ENCODE measurements around the gene LST1. TPM values are rescaled to one million over a fixed set of nuclear protein-coding genes. Genes with fewer than 3 reads are reported as not detected.

The LST1 gene
- total and polyA plus RNA-seq, 2 donors (not counting 1 experiment from before 2014, with no cell fraction given), result not detected

DNA sequence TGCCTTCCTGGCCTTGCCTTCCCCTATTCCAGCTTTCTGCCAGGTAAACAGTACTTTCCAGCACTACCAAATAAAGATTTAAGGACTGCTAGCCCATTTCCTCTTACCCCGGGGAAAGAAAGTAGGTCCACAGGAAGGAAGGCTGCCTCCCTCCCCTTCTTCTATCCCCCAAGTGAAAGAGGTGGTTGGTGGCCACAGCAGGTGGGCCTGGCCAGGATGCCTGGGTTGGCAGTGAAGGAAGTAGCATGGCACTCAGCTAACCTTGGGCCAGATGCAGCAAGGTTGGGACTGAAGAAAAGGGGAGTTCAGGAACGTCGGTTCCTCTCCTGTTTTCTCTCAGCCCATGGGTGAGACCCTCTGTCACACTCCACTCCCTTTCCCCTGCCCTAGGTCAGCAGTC lies 29.8 kb upstream of the LST1 start:
- no peak overlapping the region for H2AFZ ChIP-seq (ENCODE audit: low read length)
- H3K4me3 ChIP-seq (replicated peaks in 1 of 4; ENCODE audit: control extremely low read depth in 1 of 4, insufficient read depth in 1 of 4, low read depth in 3 of 4, low read length in 4 of 4), result no peak overlapping the region
- no peaks in the 10 kb centered on the region for H3K9me3 ChIP-seq (ENCODE audit: control insufficient read depth, insufficient read depth, low read depth, low read length)
- H3K9ac ChIP-seq (ENCODE audit: insufficient read depth, low read length), result no peak overlapping the region
- H3K27me3 ChIP-seq (ENCODE audit: control insufficient read depth, insufficient read depth, low read length), result no peaks in the 10 kb centered on the region
- H3K36me3 ChIP-seq (ENCODE audit: control insufficient read depth, insufficient read depth, low read length), result peaks cover 6% of the 10 kb centered on the region
- no peak overlapping the region for H3K4me2 ChIP-seq (ENCODE audit: extremely low read depth, insufficient read depth, low read length)
- H3K4me1 ChIP-seq (ENCODE audit: control insufficient read depth, extremely low read depth, insufficient read depth, low read length), result peaks cover 11% of the 10 kb centered on the region
- H3K79me2 ChIP-seq (ENCODE audit: control insufficient read depth, insufficient read depth, low read length), result no peaks in the 10 kb centered on the region
- H3K27ac ChIP-seq (ENCODE audit: insufficient read depth, low read length), result no peak overlapping the region
- no peak for DNase-seq (ENCODE audit: low read depth in 2 of 2)
- no peak for TF ChIP-seq CTCF (conservative IDR thresholded peaks at IDR 0.05 in 1 of 2, IDR thresholded peaks at IDR 0.05 in 1 of 2; ENCODE audit: low read depth in 1 of 2, low read length in 2 of 2)
- TF ChIP-seq EZH2 (IDR thresholded peaks at IDR 0.05; ENCODE audit: low read length, missing control alignments), result no peak
- no peaks in the 10 kb centered on the region for H4K20me1 ChIP-seq (ENCODE audit: control insufficient read depth, extremely low read depth, insufficient read depth, low read length)

DNA sequence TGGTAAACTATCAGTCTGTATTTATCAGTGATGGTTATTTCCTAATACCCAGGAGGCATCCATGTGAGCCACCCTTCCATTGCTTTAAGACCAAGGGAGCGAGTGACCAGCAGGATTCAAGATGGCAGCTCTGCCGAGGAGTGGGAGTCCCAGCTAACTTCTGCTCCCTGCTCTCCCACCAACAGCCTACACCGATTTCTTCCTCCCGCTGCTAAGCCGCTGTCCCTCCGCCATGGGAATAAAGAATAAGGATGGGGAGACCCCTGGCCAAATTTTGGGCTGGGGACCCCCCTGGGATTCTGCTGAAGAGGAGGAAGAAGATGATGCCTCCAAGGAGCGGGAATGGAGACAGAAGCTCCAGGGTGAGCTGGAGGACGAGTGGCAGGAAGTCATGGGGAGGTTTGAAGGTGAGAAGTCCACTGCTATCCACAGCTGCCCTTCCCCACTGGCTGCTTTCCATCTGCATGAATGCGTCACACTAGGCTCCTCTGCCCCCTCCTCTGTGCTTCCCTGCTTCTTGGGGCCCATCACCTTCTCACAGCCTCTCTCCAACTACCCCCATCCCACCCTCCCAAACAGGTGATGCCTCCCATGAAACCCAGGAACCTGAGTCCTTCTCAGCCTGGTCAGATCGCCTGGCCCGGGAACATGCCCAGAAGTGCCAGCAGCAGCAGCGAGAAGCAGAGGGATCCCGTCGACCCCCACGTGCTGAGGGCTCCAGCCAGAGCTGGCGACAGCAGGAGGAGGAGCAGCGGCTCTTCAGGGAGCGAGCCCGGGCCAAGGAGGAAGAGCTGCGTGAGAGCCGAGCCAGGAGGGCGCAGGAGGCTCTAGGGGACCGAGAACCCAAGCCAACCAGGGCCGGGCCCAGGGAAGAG lies 28.4 kb upstream of the LST1 start:
- no peak for TF ChIP-seq CTCF (conservative IDR thresholded peaks at IDR 0.05 in 1 of 2, IDR thresholded peaks at IDR 0.05 in 1 of 2; ENCODE audit: low read depth in 1 of 2, low read length in 2 of 2)
- no peak for TF ChIP-seq EZH2 (IDR thresholded peaks at IDR 0.05; ENCODE audit: low read length, missing control alignments)
- peaks cover 11% of the 10 kb centered on the region for H3K4me1 ChIP-seq (ENCODE audit: control insufficient read depth, extremely low read depth, insufficient read depth, low read length)
- no peaks in the 10 kb centered on the region for H3K27me3 ChIP-seq (ENCODE audit: control insufficient read depth, insufficient read depth, low read length)
- H3K4me2 ChIP-seq (ENCODE audit: extremely low read depth, insufficient read depth, low read length), result no peak overlapping the region
- DNase-seq (ENCODE audit: low read depth in 2 of 2), result no peak
- no peak overlapping the region for H3K4me3 ChIP-seq (replicated peaks in 1 of 4; ENCODE audit: control extremely low read depth in 1 of 4, insufficient read depth in 1 of 4, low read depth in 3 of 4, low read length in 4 of 4)
- H3K36me3 ChIP-seq (ENCODE audit: control insufficient read depth, insufficient read depth, low read length), result peaks cover 6% of the 10 kb centered on the region
- no peaks in the 10 kb centered on the region for H3K9me3 ChIP-seq (ENCODE audit: control insufficient read depth, insufficient read depth, low read depth, low read length)
- H3K27ac ChIP-seq (ENCODE audit: insufficient read depth, low read length), result no peak overlapping the region
- H3K9ac ChIP-seq (ENCODE audit: insufficient read depth, low read length), result no peak overlapping the region
- H4K20me1 ChIP-seq (ENCODE audit: control insufficient read depth, extremely low read depth, insufficient read depth, low read length), result no peaks in the 10 kb centered on the region
- no peak overlapping the region for H2AFZ ChIP-seq (ENCODE audit: low read length)
- H3K79me2 ChIP-seq (ENCODE audit: control insufficient read depth, insufficient read depth, low read length), result no peaks in the 10 kb centered on the region

- H3K4me3 ChIP-seq (replicated peaks in 1 of 4; ENCODE audit: control extremely low read depth in 1 of 4, insufficient read depth in 1 of 4, low read depth in 3 of 4, low read length in 4 of 4), result no peak overlapping the region
- TF ChIP-seq EZH2 (IDR thresholded peaks at IDR 0.05; ENCODE audit: low read length, missing control alignments) (no peak), CTCF (conservative IDR thresholded peaks at IDR 0.05 in 1 of 2, IDR thresholded peaks at IDR 0.05 in 1 of 2; ENCODE audit: low read depth in 1 of 2, low read length in 2 of 2) (no peak)
- no peak overlapping the region for H2AFZ ChIP-seq (ENCODE audit: low read length)
- H3K9me3 ChIP-seq (ENCODE audit: control insufficient read depth, insufficient read depth, low read depth, low read length), result no peaks in the 10 kb centered on the region
- no peak overlapping the region for H3K27ac ChIP-seq (ENCODE audit: insufficient read depth, low read length)
- no peak for DNase-seq (ENCODE audit: low read depth in 2 of 2)
- H3K36me3 ChIP-seq (ENCODE audit: control insufficient read depth, insufficient read depth, low read length), result peaks cover 6% of the 10 kb centered on the region
- no peaks in the 10 kb centered on the region for H3K79me2 ChIP-seq (ENCODE audit: control insufficient read depth, insufficient read depth, low read length)
- H3K4me2 ChIP-seq (ENCODE audit: extremely low read depth, insufficient read depth, low read length), result no peak overlapping the region
- no peaks in the 10 kb centered on the region for H3K27me3 ChIP-seq (ENCODE audit: control insufficient read depth, insufficient read depth, low read length)
- peaks cover 11% of the 10 kb centered on the region for H3K4me1 ChIP-seq (ENCODE audit: control insufficient read depth, extremely low read depth, insufficient read depth, low read length)
- H4K20me1 ChIP-seq (ENCODE audit: control insufficient read depth, extremely low read depth, insufficient read depth, low read length), result no peaks in the 10 kb centered on the region
- H3K9ac ChIP-seq (ENCODE audit: insufficient read depth, low read length), result no peak overlapping the region
Observed at GRCh38 chr6:31558318-31558625, 27.8 kb upstream of the LST1 start.
